Naive thymus-derived CD8-positive, alpha-beta T cell (primary cell): ENCODE data around the gene CRLF3. TPM values are rescaled to one million over a fixed set of nuclear protein-coding genes. Genes with fewer than 3 reads are reported as not detected.
A peak's percentile ranks its signal among the peaks of the same experiment; 100 is the strongest.

Experiments
- ATAC-seq, 2 donors: fragments of 150-1000 bp; cut with Tn5 transposase in 1 of 2; sonication (Bioruptor Pico), chemical (Tn5 transposase) in 1 of 2; 1 replicate in 1 of 2; 2 replicates in 1 of 2; pipeline ENCODE4 v1.10.0; 2021; ENCODE audit warnings: mild to moderate bottlenecking in 2 of 2, moderate library complexity in 2 of 2
- POLR2A ChIA-PET: fragments of 350-600 bp; sonication (Branson Sonifier 250); formaldehyde crosslinking; loops from one replicate; lab custom pipeline; 2021; ENCODE audit warnings: antibody characterized with exemption; lab: Charles Lee
- DNase-seq, 10 donors: peaks; one replicate each; pipeline versions ENCODE4 v3.0.0 to v3.0.0-alpha.2; 2020 to 2022
- H3K27ac Mint-ChIP-seq, 10 donors: one replicate each; pipeline ENCODE4 v1.8.0; 2020 to 2022; ENCODE audit warnings: mild to moderate bottlenecking in 10 of 10, mixed read lengths in 10 of 10, moderate library complexity in 4 of 10, inconsistent platforms in 1 of 10
- H3K27me3 Mint-ChIP-seq, 5 donors: one replicate each; pipeline ENCODE4 v1.8.0; 2021 to 2022; ENCODE audit warnings: mixed read lengths in 5 of 5
- H3K36me3 Mint-ChIP-seq, 3 donors: one replicate each; pipeline ENCODE4 v1.8.0; 2020 to 2022; ENCODE audit warnings: mixed read lengths in 3 of 3, mild to moderate bottlenecking in 2 of 3, inconsistent platforms in 1 of 3
- H3K4me1 Mint-ChIP-seq, 4 donors: one replicate each; pipeline ENCODE4 v1.8.0; 2021 to 2022; ENCODE audit warnings: mixed read lengths in 4 of 4
- H3K4me3 Mint-ChIP-seq, 10 donors: one replicate each; pipeline ENCODE4 v1.8.0; 2020 to 2022; ENCODE audit warnings: mild to moderate bottlenecking in 10 of 10, mixed read lengths in 10 of 10, moderate library complexity in 6 of 10, inconsistent platforms in 1 of 10
- H3K9me3 Mint-ChIP-seq, 9 donors: one replicate each; pipeline ENCODE4 v1.8.0; 2020 to 2022; ENCODE audit warnings: mixed read lengths in 9 of 9, mild to moderate bottlenecking in 3 of 9, inconsistent platforms in 1 of 9, moderate library complexity in 1 of 9
- polyA plus RNA-seq, 3 donors: library from polyadenylated mRNA; unstranded; fragments of 300-500 nt; fragmentation: Illumina TruSeq; gene quantifications; one replicate each; pipeline ENCODE4 v1.2.3, GENCODE V29; 2021
- total RNA-seq, 8 experiments: library from RNA in 2 of 8; stranded (reverse) in 2 of 8; gene quantifications; one replicate each; pipeline ENCODE4 v1.2.3 and lab custom pipeline; 2021 to 2026

The CRLF3 gene, protein sequence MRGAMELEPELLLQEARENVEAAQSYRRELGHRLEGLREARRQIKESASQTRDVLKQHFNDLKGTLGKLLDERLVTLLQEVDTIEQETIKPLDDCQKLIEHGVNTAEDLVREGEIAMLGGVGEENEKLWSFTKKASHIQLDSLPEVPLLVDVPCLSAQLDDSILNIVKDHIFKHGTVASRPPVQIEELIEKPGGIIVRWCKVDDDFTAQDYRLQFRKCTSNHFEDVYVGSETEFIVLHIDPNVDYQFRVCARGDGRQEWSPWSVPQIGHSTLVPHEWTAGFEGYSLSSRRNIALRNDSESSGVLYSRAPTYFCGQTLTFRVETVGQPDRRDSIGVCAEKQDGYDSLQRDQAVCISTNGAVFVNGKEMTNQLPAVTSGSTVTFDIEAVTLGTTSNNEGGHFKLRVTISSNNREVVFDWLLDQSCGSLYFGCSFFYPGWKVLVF
- total RNA-seq: 100 to 1,000 TPM; 128 to 138 TPM
- 100 to 1,000 TPM; 134 to 198 (median 182) TPM for polyA plus RNA-seq
- 94.8 to 215 (median 157) reads per million in 6 experiments for total RNA-seq (lab: John Stamatoyannopoulos, UW)

DNA sequence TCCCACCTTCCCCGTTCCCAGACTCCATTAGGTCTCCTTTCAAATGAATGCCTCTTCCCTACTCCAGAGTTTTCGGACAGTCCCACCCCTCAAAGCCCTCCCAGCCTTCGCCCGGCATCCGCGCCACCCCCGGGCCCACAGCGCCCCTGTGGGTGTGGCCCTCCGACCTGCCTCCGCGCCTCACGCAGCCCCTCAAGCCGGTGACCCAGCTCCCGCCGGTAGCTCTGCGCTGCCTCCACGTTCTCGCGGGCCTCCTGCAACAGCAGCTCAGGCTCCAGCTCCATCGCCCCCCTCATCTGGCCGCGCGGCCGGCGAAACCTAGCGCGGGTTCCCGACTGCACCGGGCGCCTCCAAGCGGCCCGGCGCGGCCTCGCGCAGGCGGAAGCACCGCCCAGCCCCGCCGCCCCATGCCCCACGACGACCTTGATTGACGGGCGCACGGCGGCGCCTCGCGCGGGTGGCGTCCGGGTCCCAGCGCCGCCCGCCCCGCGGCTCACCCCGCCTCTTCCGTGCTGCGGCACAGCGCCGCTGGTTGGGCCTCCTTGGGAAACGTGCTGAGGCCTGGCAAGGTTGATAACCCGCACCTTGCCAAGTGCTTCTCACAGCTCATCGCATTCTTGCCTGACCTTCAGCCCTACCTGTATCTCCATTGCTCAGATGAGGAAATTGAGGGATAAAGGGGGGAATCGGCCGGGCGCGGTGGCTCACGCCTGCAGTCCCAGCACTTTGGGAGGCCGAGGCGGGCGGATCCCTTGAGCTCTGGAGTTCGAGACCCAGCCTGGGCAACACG is at the start of gene CRLF3:
CRLF3 (minus strand) TSS at position 337 of the 790 bp plus-strand sequence; CDS start at position 296, 41 bp downstream.
- DNase-seq (peak; percentile 86 to 94 (median 89)), ATAC-seq (peak; percentile 89 to 95)
- peak within 1 kb of the TSS; percentile 86 to 100 (median 98) for H3K4me3 Mint-ChIP-seq
- peaks cover 2 to 13% (median 11%) of the 10 kb centered on the region in 3 donors for H3K36me3 Mint-ChIP-seq
- POLR2A ChIA-PET: interaction anchor here (0.6 to 11.3 kb wide), 10 partner anchors 18 to 501 kb away, joined by 3 to 413 read pairs (median 4); partner anchors contain the start of gene GOSR1
- no peaks in the 10 kb centered on the region for H3K9me3 Mint-ChIP-seq
- peak within 1 kb of the TSS; percentile 88 to 98 (median 95) for H3K27ac Mint-ChIP-seq
- H3K4me1 Mint-ChIP-seq: peaks cover 15 to 42% (median 31%) of the 10 kb centered on the region in 4 donors
- H3K27me3 Mint-ChIP-seq: no peaks in the 10 kb centered on the region

DNA sequence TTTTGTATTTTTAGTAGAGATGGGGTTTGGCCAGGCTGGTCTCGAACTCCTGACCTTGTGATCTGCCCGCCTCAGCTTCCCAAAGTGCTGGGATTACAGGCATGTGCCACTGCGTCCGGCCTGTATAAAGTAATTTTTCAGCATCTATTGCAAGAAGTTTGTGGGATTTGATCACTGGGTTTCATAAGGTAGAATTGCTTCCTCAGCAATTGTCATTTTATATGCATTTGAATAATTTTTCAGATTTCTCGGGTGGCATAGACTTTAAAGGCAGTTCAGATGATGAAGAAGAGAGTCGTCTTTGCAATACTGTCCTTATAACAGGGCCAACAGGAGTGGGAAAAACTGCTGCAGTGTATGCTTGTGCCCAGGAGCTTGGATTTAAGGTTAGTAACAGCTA is 44.5 kb upstream of the CRLF3 start:
- peaks cover 0 to 29% (median 5%) of the 10 kb centered on the region in 3 donors for H3K36me3 Mint-ChIP-seq
- POLR2A ChIA-PET: no interaction called here
- DNase-seq (no peak), ATAC-seq (no peak)
- no peaks in the 10 kb centered on the region for H3K27me3 Mint-ChIP-seq
- H3K4me3 Mint-ChIP-seq: no peak overlapping the region
- H3K4me1 Mint-ChIP-seq: no peaks in the 10 kb centered on the region
- no peaks in the 10 kb centered on the region for H3K9me3 Mint-ChIP-seq
- no peak overlapping the region for H3K27ac Mint-ChIP-seq

DNA sequence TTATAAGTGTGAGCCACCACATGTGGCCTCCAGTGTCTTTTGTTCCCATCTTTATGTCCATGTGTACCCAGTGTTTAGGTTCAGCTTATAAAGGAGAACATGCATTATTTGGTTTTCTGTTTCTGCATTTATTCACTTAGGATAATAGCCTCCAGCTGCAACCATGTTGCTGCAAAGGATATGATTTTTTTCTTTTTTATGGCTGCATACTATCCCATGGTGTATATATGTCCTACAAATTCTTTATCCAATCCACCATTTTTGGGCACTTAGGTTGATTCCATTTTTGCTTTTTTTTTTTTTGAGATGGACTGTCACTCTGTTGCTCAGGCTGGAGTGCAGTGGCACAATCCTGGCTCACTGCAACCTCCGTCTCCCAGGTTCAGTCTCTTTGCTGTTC is 40.1 kb upstream of the CRLF3 start:
- Mint-ChIP-seq H3K27ac (no peak overlapping the region), H3K27me3 (no peaks in the 10 kb centered on the region), H3K4me3 (no peak overlapping the region), H3K36me3 (peaks cover 0 to 37% (median 4%) of the 10 kb centered on the region in 3 donors), H3K4me1 (peaks cover 0 to 2% (median 0%) of the 10 kb centered on the region in 4 donors), H3K9me3 (no peaks in the 10 kb centered on the region)
- DNase-seq (no peak), ATAC-seq (no peak)
- POLR2A ChIA-PET: no interaction called here

DNA sequence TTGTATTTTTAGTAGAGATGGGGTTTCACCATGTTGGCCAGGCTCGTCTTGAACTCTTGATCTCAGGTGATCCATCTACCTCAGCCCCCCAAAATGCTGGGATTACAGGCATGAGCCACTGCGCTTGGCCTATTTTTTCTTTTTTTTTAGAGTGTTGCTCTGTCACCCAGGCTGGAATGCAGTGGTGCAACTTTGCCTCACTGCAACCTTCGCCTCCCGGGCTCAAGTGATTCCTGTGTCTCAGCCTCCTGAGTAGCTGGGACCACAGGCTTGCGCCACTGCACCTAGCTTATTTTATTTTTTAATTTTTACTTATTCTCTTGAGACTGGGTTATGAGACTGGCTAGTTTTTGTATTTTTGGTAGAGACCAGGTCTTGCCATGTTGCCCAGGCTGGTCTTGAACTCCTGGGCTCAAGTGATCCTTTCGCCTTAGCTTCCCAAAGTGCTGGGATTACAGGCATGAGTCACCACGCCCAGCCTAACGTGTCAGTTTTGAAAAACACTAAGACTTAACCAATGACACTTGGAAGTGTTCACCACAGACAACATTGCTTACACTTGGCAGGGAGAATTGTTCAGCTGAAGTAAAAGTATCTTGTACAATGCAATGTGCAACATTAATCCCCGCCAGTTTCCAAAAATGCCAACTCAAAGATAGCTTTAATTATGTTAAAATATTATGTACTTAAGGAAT is 34.2 kb upstream of the CRLF3 start:
- Mint-ChIP-seq H3K4me3 (no peak overlapping the region), H3K4me1 (peaks cover 0 to 2% (median 0%) of the 10 kb centered on the region in 4 donors), H3K36me3 (peaks cover 0 to 30% (median 4%) of the 10 kb centered on the region in 3 donors), H3K27me3 (no peaks in the 10 kb centered on the region), H3K27ac (peak overlapping the region in 2 of 10 donors; percentile 25 to 34), H3K9me3 (no peaks in the 10 kb centered on the region)
- DNase-seq (no peak), ATAC-seq (no peak)
- POLR2A ChIA-PET: no interaction called here

DNA sequence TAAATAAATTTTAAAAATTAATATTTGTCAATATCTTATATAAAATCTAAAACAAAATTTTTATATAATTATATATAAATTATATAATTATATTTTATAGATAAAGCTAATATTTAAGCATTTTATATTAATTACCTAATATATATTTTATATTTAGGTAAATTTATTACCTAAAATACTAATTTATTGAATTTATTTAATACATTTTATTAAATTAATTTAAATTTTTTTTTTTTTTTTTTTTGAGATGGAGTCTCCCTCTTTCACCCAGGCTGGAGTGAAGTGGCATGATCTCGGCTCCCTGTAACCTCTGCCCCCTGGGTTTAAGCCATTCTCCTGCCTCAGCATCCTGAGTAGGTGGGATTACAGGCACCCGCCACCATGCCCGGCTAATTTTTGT is 29.7 kb upstream of the CRLF3 start:
- Mint-ChIP-seq H3K4me3 (no peak overlapping the region), H3K4me1 (no peaks in the 10 kb centered on the region), H3K36me3 (peaks cover 0 to 24% (median 2%) of the 10 kb centered on the region in 3 donors), H3K9me3 (no peaks in the 10 kb centered on the region), H3K27ac (no peak overlapping the region), H3K27me3 (no peaks in the 10 kb centered on the region)
- DNase-seq (no peak), ATAC-seq (no peak)
- POLR2A ChIA-PET: no interaction called here

DNA sequence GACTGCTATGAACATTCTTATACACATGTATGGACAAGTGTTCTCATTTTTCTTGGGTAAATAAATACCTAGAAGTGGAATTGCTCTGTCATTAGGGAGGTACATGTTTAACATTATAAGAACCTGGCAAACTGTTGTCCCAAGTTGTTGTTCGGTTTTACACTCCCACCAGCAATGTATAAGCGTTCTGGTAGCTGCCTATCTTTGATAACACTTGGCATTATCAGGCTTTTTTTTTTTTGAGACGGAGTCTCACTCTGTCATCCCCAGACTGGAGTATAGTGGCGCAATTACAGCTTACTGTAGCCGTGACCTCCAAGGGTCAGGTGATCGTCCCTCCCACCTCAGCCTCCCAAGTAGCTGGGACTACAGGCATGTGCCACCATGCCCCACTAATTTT is 23.5 kb upstream of the CRLF3 start:
- POLR2A ChIA-PET: interaction anchor here (0.6 kb wide), 1 partner anchor 12 kb away, joined by 3 read pairs; no protein-coding TSS in a partner anchor
- H3K27me3 Mint-ChIP-seq: no peaks in the 10 kb centered on the region
- no peak overlapping the region for H3K4me3 Mint-ChIP-seq

DNA sequence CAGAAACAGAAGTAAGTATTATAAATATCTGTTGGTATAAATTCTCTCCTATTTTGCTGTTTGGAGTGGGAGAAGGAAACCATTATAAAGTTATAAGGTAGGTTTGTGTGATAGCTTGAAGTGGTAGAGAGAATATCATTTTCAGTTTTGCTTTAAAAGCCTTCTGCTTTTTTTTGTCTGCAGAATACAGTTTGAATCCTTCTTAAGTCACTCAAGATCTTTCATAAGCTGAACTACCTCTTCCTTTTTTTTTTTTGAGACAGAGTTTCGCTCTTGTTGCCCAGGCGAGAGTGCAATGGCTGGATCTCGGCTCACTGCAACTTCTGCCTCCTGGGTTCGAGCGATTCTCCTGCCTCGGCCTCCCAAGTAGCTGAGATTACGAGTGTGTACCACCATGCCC is 16.3 kb upstream of the CRLF3 start:
- H3K36me3 Mint-ChIP-seq: peaks cover 0 to 35% (median 6%) of the 10 kb centered on the region in 3 donors
- peak overlapping the region in 3 of 10 donors; percentile 21 to 51 (median 41) for H3K27ac Mint-ChIP-seq
- POLR2A ChIA-PET: interaction anchor here (0.7 kb wide), 1 partner anchor 462 kb away, joined by 3 read pairs; the partner anchor contains the start of gene CPD
- no peak for DNase-seq
- no peaks in the 10 kb centered on the region for H3K9me3 Mint-ChIP-seq
- H3K4me1 Mint-ChIP-seq: peaks cover 0 to 2% (median 0%) of the 10 kb centered on the region in 4 donors
- peak overlapping the region in 1 of 10 donors; percentile 69 for H3K4me3 Mint-ChIP-seq
- no peak for ATAC-seq
- no peaks in the 10 kb centered on the region for H3K27me3 Mint-ChIP-seq

More for the DNA sequence above, 23.5 kb upstream of the CRLF3 start:
- ATAC-seq (no peak), DNase-seq (no peak)
- no peaks in the 10 kb centered on the region for H3K4me1 Mint-ChIP-seq
- H3K9me3 Mint-ChIP-seq: no peaks in the 10 kb centered on the region
- no peak overlapping the region for H3K27ac Mint-ChIP-seq
- peaks cover 0 to 18% (median 0%) of the 10 kb centered on the region in 3 donors for H3K36me3 Mint-ChIP-seq

DNA sequence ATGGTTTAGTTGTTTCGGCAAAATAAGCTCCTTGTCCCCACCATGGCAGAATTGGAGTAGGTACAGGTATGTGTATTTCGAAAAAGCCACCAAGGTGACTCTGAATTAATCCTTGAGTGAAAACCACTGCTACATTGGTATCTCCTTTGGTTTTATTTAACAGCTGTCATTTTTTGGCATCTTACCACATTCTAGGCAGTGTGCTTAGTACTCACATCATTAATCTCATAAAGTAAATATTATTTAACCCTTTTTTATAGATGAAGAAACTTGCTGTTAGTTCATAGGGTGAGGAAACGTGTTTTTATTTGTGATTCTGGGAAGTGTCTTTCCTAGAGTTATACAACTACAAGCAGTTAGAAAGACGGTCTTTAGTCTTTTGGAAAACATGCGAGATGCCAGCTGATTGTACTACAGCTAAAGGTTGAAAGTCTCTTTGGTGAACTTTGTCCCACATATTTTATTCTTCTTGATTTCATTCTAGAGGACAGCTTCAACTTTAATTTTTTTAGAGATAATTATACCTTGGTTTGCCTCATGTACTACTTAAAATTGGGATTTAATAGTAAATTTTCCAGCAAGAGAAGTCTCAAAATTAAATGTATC is 13.8 kb upstream of the CRLF3 start:
- POLR2A ChIA-PET: no interaction called here
- DNase-seq: no peak
- ATAC-seq: no peak
- Mint-ChIP-seq H3K4me3 (no peak overlapping the region), H3K4me1 (peaks cover 0 to 2% (median 0%) of the 10 kb centered on the region in 4 donors), H3K27me3 (no peaks in the 10 kb centered on the region), H3K36me3 (peaks cover 0 to 33% (median 8%) of the 10 kb centered on the region in 3 donors), H3K27ac (no peak overlapping the region), H3K9me3 (no peaks in the 10 kb centered on the region)

DNA sequence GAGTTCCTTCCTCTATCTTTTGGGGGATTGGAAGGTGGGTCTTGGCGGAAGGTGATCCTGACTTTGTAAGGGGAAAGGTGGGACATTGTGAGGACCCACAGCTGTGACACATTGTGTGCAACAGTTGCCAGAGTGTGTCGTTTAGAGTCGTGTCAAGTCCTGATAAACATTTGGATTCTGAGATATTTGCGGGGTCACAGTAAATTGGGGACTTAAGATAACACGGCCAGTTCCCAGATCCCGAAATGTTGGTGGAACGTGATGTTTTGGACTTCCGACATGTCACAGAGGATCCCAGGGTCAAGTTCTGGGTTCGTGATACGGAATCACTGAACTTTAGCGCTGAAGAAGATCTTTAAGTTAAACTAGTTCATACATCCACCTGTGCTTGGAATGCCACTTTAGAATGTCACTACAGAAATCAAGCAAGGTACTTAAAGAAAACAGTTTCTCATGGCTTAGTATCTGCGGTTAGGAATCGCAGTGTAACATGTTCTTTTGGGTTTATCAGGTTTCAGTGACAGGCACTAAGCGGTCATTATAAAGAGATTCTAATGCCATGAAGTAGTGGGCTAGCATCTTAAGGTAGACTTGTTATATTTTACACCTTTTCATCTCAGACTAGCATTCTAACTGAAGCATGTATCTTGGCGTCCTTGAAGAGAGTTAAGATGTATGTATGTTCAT is 8.1 kb upstream of the CRLF3 start:
- H3K27me3 Mint-ChIP-seq: no peaks in the 10 kb centered on the region
- H3K9me3 Mint-ChIP-seq: no peaks in the 10 kb centered on the region
- ATAC-seq: no peak
- H3K36me3 Mint-ChIP-seq: peaks cover 0 to 12% (median 3%) of the 10 kb centered on the region in 3 donors
- DNase-seq: no peak
- peak overlapping the region in 9 of 10 donors; percentile 58 to 95 (median 90) for H3K27ac Mint-ChIP-seq
- H3K4me3 Mint-ChIP-seq: peak overlapping the region; percentile 92 to 99 (median 98)
- H3K4me1 Mint-ChIP-seq: peaks cover 12 to 26% (median 26%) of the 10 kb centered on the region in 4 donors
- POLR2A ChIA-PET: interaction anchor here (0.8 to 2.7 kb wide), 6 partner anchors 10 to 41 kb away, joined by 3 to 12 read pairs (median 4); no protein-coding TSS in a partner anchor

DNA sequence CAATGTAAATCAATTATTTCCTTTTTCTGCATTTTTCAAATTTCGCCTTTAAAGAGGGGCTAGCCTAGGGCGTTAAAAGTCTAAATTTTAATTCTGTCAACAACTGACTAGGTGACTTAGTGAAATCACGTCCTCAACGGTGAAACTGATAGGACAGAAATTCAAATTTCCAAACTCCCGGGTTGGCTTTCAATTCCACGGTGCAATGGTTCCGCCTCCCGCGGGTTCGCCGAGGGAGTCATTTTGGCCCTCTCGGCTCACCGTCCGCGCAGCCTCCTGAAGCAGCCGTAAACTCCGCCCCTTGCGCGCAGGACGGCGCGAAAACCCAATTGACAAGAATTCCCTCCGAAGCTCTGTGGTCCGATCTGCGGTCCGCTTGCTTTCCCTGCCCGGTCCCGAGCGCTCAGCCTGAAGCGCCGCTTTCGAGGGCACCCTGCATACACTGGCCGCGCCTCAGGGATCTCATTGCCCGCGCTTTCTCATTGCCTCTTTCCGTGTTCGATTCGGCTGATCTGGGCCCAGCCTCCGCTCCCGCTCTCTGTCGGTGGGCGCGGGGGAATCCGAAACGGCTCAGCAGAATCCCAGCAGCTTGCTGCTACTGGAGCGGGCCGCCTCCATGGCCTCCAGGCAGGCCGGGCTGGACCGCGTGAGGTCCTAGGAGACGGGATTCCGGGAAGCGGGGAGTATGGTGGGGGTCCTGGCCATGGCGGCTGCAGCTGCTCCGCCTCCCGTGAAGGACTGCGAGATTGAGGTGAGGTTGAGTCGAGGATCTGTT is 7.4 kb upstream of the CRLF3 start, which contains the start of gene ATAD5:
ATAD5 (plus strand) TSS at position 304 of the 775 bp plus-strand sequence; CDS start at position 686, 382 bp downstream.
- no peaks in the 10 kb centered on the region for H3K27me3 Mint-ChIP-seq
- peak within 1 kb of the TSS; percentile 81 to 95 (median 92) for H3K27ac Mint-ChIP-seq
- POLR2A ChIA-PET: interaction anchor here (0.8 to 2.7 kb wide), 6 partner anchors 9 to 41 kb away, joined by 3 to 12 read pairs (median 4); no protein-coding TSS in a partner anchor
- ATAC-seq (peak; percentile 97), DNase-seq (peak; percentile 79 to 92 (median 87))
- H3K4me1 Mint-ChIP-seq: peaks cover 12 to 28% (median 26%) of the 10 kb centered on the region in 4 donors
- peak within 1 kb of the TSS; percentile 92 to 99 (median 98) for H3K4me3 Mint-ChIP-seq
- H3K36me3 Mint-ChIP-seq: peaks cover 0 to 7% (median 3%) of the 10 kb centered on the region in 3 donors
- no peaks in the 10 kb centered on the region for H3K9me3 Mint-ChIP-seq
